Measurements from ENCODE around the gene C12orf60.

GRCh38 chr12:14802247-14802646, 1.2 kb upstream of the C12orf60 start:
- TF ChIP-seq, protein P1, sequence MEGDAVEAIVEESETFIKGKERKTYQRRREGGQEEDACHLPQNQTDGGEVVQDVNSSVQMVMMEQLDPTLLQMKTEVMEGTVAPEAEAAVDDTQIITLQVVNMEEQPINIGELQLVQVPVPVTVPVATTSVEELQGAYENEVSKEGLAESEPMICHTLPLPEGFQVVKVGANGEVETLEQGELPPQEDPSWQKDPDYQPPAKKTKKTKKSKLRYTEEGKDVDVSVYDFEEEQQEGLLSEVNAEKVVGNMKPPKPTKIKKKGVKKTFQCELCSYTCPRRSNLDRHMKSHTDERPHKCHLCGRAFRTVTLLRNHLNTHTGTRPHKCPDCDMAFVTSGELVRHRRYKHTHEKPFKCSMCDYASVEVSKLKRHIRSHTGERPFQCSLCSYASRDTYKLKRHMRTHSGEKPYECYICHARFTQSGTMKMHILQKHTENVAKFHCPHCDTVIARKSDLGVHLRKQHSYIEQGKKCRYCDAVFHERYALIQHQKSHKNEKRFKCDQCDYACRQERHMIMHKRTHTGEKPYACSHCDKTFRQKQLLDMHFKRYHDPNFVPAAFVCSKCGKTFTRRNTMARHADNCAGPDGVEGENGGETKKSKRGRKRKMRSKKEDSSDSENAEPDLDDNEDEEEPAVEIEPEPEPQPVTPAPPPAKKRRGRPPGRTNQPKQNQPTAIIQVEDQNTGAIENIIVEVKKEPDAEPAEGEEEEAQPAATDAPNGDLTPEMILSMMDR (IDR thresholded peaks at IDR 0.05): no peak
- TF ChIP-seq, protein P2, sequence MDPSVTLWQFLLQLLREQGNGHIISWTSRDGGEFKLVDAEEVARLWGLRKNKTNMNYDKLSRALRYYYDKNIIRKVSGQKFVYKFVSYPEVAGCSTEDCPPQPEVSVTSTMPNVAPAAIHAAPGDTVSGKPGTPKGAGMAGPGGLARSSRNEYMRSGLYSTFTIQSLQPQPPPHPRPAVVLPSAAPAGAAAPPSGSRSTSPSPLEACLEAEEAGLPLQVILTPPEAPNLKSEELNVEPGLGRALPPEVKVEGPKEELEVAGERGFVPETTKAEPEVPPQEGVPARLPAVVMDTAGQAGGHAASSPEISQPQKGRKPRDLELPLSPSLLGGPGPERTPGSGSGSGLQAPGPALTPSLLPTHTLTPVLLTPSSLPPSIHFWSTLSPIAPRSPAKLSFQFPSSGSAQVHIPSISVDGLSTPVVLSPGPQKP (IDR thresholded peaks at IDR 0.05; ENCODE audit: low read depth, low read length): no peak
